Measurements from ENCODE around the gene GRIN3B. TPM values are rescaled to one million over a fixed set of nuclear protein-coding genes. Genes with fewer than 3 reads are reported as not detected.

GRIN3B gene
- total RNA-seq, 2 donors from 2014 or later = not detected

DNA sequence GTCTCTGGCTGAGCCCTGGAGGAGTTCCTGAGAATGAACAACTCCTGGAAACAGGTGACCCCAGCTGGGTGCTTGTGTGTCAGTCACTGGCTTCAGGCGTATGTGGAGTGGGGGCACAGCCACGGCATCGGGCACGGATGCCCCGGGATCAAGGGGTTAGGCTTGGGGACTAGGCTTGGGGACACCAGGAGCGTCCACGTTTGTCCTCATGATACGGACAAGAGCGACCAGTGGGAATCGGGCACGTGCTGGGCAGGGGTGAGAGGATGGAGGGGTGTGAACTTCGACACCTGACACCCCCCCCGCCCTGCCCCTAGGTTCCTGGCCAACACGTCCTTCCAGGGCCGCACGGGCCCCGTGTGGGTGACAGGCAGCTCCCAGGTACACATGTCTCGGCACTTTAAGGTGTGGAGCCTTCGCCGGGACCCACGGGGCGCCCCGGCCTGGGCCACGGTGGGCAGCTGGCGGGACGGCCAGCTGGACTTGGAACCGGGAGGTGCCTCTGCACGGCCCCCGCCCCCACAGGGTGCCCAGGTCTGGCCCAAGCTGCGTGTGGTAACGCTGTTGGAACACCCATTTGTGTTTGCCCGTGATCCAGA is 4.1 kb downstream of the GRIN3B start:
- Histone ChIP-seq H3K4me1 (no peaks in the 10 kb centered on the region), H3K27me3 (peaks cover 22% of the 10 kb centered on the region), H3K9me3 (no peaks in the 10 kb centered on the region), H3K36me3 (no peaks in the 10 kb centered on the region), H3K4me3 (no peak overlapping the region), H3K27ac (no peak overlapping the region), H3K9ac (ENCODE audit: low read depth in 2 of 2, low read length in 2 of 2) (no peak overlapping the region)
- no peak for DNase-seq
- TF ChIP-seq CTCF (IDR thresholded peaks at IDR 0.05) = no peak
- intact Hi-C loops (cut with DNase I) = no loop called here

DNA sequence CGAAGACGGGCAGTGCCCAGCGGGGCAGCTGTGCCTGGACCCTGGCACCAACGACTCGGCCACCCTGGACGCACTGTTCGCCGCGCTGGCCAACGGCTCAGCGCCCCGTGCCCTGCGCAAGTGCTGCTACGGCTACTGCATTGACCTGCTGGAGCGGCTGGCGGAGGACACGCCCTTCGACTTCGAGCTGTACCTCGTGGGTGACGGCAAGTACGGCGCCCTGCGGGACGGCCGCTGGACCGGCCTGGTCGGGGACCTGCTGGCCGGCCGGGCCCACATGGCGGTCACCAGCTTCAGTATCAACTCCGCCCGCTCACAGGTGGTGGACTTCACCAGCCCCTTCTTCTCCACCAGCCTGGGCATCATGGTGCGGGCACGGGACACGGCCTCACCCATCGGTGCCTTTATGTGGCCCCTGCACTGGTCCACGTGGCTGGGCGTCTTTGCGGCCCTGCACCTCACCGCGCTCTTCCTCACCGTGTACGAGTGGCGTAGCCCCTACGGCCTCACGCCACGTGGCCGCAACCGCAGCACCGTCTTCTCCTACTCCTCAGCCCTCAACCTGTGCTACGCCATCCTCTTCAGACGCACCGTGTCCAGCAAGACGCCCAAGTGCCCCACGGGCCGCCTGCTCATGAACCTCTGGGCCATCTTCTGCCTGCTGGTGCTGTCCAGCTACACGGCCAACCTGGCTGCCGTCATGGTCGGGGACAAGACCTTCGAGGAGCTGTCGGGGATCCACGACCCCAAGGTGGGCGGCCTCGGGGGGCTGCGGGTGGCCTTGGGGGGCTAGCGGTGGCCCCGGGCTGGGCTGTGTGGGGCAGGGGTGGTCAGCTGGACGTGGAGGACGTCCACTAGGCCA is 4.8 kb downstream of the GRIN3B start:
- H3K9me3 ChIP-seq = no peaks in the 10 kb centered on the region
- H3K27me3 ChIP-seq = peaks cover 16% of the 10 kb centered on the region
- H3K27ac ChIP-seq = no peak overlapping the region
- no peak overlapping the region for H3K9ac ChIP-seq (ENCODE audit: low read depth in 2 of 2, low read length in 2 of 2)
- intact Hi-C loops (cut with DNase I) = no loop called here
- no peaks in the 10 kb centered on the region for H3K4me1 ChIP-seq
- no peak overlapping the region for H3K4me3 ChIP-seq
- TF ChIP-seq CTCF (IDR thresholded peaks at IDR 0.05) = no peak
- peaks cover 1% of the 10 kb centered on the region for H3K36me3 ChIP-seq
- no peak for DNase-seq

DNA sequence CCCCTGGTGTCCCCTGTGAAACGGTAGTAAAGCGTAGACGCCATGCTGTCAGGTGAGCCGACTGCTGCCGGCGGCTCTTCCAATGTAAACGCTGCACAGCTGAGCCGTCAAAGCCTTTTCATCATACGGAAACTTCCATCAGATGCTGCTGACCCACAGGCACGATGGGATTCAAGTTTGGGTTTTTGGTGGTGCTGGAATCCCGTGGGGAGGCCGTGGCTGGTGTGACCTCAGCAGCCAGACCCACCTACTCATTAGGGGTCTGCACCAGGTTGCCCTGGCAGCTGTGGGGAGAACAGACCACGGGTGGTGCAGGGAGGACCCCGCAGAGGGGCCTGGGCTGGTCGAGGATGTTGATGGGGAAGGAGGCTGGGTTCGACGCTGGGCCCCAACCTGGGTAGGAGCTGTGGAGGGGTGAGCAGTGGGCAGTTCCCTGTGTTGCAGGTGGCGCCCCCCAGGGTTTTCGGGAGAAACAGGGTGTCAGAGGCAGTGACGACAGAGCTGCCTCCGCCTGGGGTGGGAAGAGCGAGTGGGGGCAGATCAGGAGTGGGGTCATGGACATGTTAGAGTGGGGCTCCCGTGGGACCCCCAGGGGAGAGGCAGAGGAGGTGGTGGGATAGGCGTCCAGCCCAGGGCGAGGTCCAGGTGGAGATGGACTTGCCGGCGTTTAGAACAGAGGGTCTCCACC is 6.6 kb downstream of the GRIN3B start:
- no peak overlapping the region for H3K4me3 ChIP-seq
- intact Hi-C loops (cut with DNase I) = no loop called here
- no peaks in the 10 kb centered on the region for H3K4me1 ChIP-seq
- TF ChIP-seq CTCF (IDR thresholded peaks at IDR 0.05) = no peak
- H3K27ac ChIP-seq = no peak overlapping the region
- H3K9ac ChIP-seq (ENCODE audit: low read depth in 2 of 2, low read length in 2 of 2) = no peak overlapping the region
- H3K36me3 ChIP-seq = peaks cover 19% of the 10 kb centered on the region
- H3K27me3 ChIP-seq = peaks cover under 1% of the 10 kb centered on the region
- H3K9me3 ChIP-seq = no peaks in the 10 kb centered on the region
- DNase-seq = no peak

DNA sequence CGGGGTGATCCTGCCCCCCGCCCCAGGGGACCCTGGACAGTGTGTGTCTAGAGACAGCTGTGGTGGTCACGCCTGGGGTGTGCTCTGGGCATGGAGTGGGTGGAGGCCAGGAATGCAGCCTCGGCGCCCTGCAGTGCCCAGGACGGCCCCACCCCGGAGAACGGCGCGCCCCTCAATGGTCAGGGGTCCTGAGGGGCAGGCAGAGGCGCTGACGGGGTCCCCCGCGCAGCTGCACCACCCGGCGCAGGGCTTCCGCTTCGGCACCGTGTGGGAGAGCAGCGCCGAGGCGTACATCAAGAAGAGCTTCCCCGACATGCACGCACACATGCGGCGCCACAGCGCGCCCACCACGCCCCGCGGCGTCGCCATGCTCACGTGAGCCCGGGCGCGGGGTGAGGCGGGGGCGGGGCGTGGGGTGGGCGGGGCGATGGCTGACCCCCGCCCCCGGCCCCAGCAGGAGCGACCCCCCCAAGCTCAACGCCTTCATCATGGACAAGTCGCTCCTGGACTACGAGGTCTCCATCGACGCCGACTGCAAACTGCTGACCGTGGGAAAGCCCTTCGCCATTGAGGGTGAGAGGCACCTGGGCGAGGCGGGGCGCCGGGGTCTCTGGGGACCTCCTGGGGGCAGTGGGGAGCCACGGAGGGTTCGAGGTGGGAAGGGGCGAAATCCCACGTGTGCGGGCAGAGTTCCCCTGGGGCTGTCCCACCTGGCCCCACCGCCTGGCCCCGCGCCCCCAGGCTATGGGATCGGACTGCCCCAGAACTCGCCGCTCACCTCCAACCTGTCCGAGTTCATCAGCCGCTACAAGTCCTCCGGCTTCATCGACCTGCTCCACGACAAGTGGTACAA is 7.4 kb downstream of the GRIN3B start:
- Histone ChIP-seq H3K27me3 (no peaks in the 10 kb centered on the region), H3K4me3 (no peak overlapping the region), H3K27ac (no peak overlapping the region), H3K9me3 (no peaks in the 10 kb centered on the region), H3K36me3 (peaks cover 22% of the 10 kb centered on the region), H3K9ac (ENCODE audit: low read depth in 2 of 2, low read length in 2 of 2) (no peak overlapping the region), H3K4me1 (no peaks in the 10 kb centered on the region)
- intact Hi-C loops (cut with DNase I) = no loop called here
- DNase-seq = no peak
- no peak for TF ChIP-seq CTCF (IDR thresholded peaks at IDR 0.05)

Measured in colonic mucosa (tissue), 4 donors.